Loucy (cell line): ENCODE measurements around the gene CD101.

Experiments used
- H2AFZ ChIP-seq: fragments of 200-600 bp; sonication (generic); 2 replicates; pipeline ENCODE4 v1.6.0; 2016; ENCODE audit warnings: antibody characterized with exemption, mild to moderate bottlenecking, low read length, moderate library complexity
- H3F3A ChIP-seq: fragments of 200-600 bp; 2 replicates; pipeline ENCODE4 v1.6.0; 2016; ENCODE audit warnings: antibody characterized with exemption, low read depth, mild to moderate bottlenecking
- H3K27me3 ChIP-seq: fragments of 200-600 bp; sonication (generic); 2 replicates; pipeline ENCODE4 v1.6.1; 2014; ENCODE audit warnings: low read length, mild to moderate bottlenecking; ENCODE audit not compliant: insufficient read depth, poor library complexity, severe bottlenecking
- H3K36me3 ChIP-seq: fragments of 200-600 bp; sonication (generic); 2 replicates; pipeline ENCODE4 v1.6.1; 2016; ENCODE audit warnings: low read length; ENCODE audit not compliant: insufficient read depth
- H3K4me1 ChIP-seq: fragments of 200-600 bp; sonication (generic); 2 replicates; pipeline ENCODE4 v1.5.1; 2014; ENCODE audit warnings: low read length, mild to moderate bottlenecking; ENCODE audit not compliant: insufficient read depth, poor library complexity, severe bottlenecking
- H3K4me2 ChIP-seq: fragments of 200-600 bp; sonication (generic); 2 replicates; pipeline ENCODE4 v1.6.0; 2014; ENCODE audit warnings: antibody characterized with exemption, low read length, low read depth, mild to moderate bottlenecking; ENCODE audit not compliant: poor library complexity, severe bottlenecking
- H3K4me3 ChIP-seq: fragments of 200-600 bp; sonication (generic); 2 replicates; pipeline ENCODE4 v1.5.1; 2014; ENCODE audit warnings: low read length, mild to moderate bottlenecking, mixed read lengths; ENCODE audit not compliant: poor library complexity, severe bottlenecking
- H3K79me2 ChIP-seq: fragments of 200-600 bp; sonication (generic); 2 replicates; pipeline ENCODE4 v1.6.1; 2014; ENCODE audit warnings: low read length; ENCODE audit not compliant: insufficient read depth
- H3K9ac ChIP-seq: fragments of 200-600 bp; sonication (generic); 2 replicates; pipeline ENCODE4 v1.6.0; 2014; ENCODE audit warnings: mild to moderate bottlenecking, low read depth, low read length, moderate library complexity; ENCODE audit not compliant: poor library complexity, severe bottlenecking
- H3K9me2 ChIP-seq: fragments of 200-600 bp; sonication (generic); replicated peaks from 2 replicates; pipeline ENCODE4 v1.6.1; 2016; ENCODE audit warnings: low read depth, low read length, mixed read lengths
- H3K9me3 ChIP-seq: fragments of 200-600 bp; sonication (generic); 2 replicates; pipeline ENCODE4 v1.6.1; 2014; ENCODE audit warnings: mild to moderate bottlenecking, antibody characterized with exemption, low read length, low read depth; ENCODE audit not compliant: insufficient read depth
- H4K20me1 ChIP-seq: fragments of 200-600 bp; sonication (generic); 2 replicates; pipeline ENCODE4 v1.6.0; 2014; ENCODE audit warnings: antibody characterized with exemption, low read length, mild to moderate bottlenecking; ENCODE audit not compliant: insufficient read depth, poor library complexity, severe bottlenecking
- EZH2phosphoT487 ChIP-seq: fragments of 200-600 bp; IDR thresholded peaks from 2 replicates; pipeline ENCODE4 v1.6.1; 2018; ENCODE audit warnings: antibody characterized with exemption, mild to moderate bottlenecking, moderate library complexity, borderline replicate concordance
- TF ChIP-seq, protein P1 (sequence below): fragments of 200-600 bp; sonication (generic); conservative IDR thresholded peaks from 2 replicates; pipeline ENCODE4 v1.5.1; 2014; ENCODE audit warnings: mild to moderate bottlenecking, antibody characterized with exemption, low read length

The CD101 gene

DNA sequence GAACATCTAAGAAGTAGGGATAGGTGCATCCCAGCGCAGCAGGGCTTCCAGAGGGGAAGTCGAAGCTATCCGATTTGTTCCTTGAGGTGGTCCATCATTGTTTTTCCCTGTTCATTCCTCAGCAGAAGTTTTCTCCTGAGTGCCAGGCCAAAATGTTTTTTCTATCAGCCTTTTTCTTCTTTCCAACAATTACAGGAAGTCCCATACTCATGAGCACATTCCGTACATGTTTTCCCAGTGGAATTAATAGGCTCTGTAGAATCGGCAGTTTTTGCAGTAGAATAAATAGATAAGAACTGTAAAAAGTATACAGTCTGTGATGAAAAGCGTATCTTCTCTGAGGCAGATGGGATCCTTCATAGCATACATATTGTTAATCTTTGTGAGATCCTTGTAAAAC is 24.8 kb downstream of the CD101 start:
- H3K4me2 ChIP-seq = no peak overlapping the region
- H3K9ac ChIP-seq = no peak overlapping the region
- H3K4me3 ChIP-seq = no peak overlapping the region
- H3K4me1 ChIP-seq = no peaks in the 10 kb centered on the region
- peaks cover 3% of the 10 kb centered on the region for H3K27me3 ChIP-seq
- H4K20me1 ChIP-seq = no peaks in the 10 kb centered on the region
- no peaks in the 10 kb centered on the region for H3K79me2 ChIP-seq
- H3K9me2 ChIP-seq = no peaks in the 10 kb centered on the region
- no peaks in the 10 kb centered on the region for H3K36me3 ChIP-seq
- no peak for TF ChIP-seq EZH2phosphoT487
- TF ChIP-seq, protein P1, sequence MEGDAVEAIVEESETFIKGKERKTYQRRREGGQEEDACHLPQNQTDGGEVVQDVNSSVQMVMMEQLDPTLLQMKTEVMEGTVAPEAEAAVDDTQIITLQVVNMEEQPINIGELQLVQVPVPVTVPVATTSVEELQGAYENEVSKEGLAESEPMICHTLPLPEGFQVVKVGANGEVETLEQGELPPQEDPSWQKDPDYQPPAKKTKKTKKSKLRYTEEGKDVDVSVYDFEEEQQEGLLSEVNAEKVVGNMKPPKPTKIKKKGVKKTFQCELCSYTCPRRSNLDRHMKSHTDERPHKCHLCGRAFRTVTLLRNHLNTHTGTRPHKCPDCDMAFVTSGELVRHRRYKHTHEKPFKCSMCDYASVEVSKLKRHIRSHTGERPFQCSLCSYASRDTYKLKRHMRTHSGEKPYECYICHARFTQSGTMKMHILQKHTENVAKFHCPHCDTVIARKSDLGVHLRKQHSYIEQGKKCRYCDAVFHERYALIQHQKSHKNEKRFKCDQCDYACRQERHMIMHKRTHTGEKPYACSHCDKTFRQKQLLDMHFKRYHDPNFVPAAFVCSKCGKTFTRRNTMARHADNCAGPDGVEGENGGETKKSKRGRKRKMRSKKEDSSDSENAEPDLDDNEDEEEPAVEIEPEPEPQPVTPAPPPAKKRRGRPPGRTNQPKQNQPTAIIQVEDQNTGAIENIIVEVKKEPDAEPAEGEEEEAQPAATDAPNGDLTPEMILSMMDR = no peak
- no peak overlapping the region for H2AFZ ChIP-seq
- H3K9me3 ChIP-seq = no peaks in the 10 kb centered on the region
- no peaks in the 10 kb centered on the region for H3F3A ChIP-seq

DNA sequence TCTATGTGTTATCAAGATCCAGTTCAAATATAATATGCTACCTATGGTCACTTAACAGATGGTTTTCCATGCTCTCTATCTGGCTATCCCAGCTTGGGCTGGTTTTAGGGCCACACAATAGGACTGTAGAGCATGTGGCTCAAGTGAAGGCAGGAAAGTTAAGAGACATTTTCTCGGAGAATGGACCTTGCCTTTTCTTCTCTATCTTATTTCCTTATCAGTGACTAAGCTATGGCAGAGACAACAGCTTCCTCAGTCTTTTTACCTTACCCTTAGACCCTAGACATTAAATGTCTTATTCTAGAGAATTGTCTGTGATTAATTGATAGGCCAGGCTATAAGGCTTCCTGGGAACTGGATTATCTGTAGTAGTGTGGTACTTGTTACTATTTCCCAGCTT is 28.1 kb downstream of the CD101 start:
- no peak overlapping the region for H2AFZ ChIP-seq
- H3K9me2 ChIP-seq = no peaks in the 10 kb centered on the region
- H3K9me3 ChIP-seq = no peaks in the 10 kb centered on the region
- H3K4me2 ChIP-seq = no peak overlapping the region
- H3K27me3 ChIP-seq = no peaks in the 10 kb centered on the region
- no peak overlapping the region for H3K9ac ChIP-seq
- TF ChIP-seq, protein P1 = no peak
- no peak for TF ChIP-seq EZH2phosphoT487
- H3F3A ChIP-seq = no peaks in the 10 kb centered on the region
- no peaks in the 10 kb centered on the region for H3K36me3 ChIP-seq
- H3K4me1 ChIP-seq = no peaks in the 10 kb centered on the region
- H3K4me3 ChIP-seq = no peak overlapping the region
- no peaks in the 10 kb centered on the region for H3K79me2 ChIP-seq
- no peaks in the 10 kb centered on the region for H4K20me1 ChIP-seq

DNA sequence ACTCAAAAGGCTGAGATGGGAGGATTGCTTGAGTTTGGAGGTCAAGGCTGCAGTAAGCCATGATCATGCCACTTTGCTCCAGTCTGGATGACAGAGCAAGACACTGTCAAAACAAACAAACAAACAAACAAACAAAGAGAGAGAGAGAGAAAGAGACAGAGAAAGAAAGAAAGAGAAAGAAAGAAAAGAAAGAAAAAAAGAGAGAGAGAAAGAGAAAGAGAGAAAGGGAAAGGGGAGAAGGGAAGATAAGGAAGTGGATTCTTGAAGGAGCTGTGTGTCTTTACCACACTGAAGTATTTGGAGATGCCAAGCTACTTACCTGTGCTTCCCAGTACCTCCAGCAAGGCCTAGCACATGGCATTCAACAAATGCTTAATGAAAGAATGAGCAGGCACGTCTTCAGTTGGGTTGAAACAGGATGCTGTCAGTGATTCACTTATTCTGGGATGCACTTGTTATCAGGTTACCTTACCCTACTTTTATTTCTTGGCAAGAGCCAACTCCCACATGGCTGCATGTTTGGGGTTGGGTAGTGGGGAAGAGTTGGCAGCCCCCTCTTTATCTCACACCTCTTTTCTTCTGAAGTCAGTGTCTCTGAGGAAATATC is 28.8 kb downstream of the CD101 start:
- TF ChIP-seq EZH2phosphoT487 = no peak
- TF ChIP-seq, protein P1 = no peak
- Histone ChIP-seq H3K4me3 (no peak overlapping the region), H3K27me3 (no peaks in the 10 kb centered on the region), H3K79me2 (no peaks in the 10 kb centered on the region), H2AFZ (no peak overlapping the region), H3K9me3 (no peaks in the 10 kb centered on the region), H3F3A (no peaks in the 10 kb centered on the region), H3K4me1 (no peaks in the 10 kb centered on the region), H3K36me3 (no peaks in the 10 kb centered on the region), H3K9ac (no peak overlapping the region), H3K4me2 (no peak overlapping the region), H3K9me2 (no peaks in the 10 kb centered on the region), H4K20me1 (no peaks in the 10 kb centered on the region)
